GM12878 (cell line): ENCODE measurements around the gene MSH5. TPM values are rescaled to one million over a fixed set of nuclear protein-coding genes. Genes with fewer than 3 reads are reported as not detected.

Experiments
- ASH2L ChIP-seq: fragments of 300-600, 200-600 bp; sonication (generic); IDR thresholded peaks from 2 replicates; pipeline ENCODE4 v1.6.1; 2017; ENCODE audit warnings: low read depth, mild to moderate bottlenecking, borderline replicate concordance
- CEBPB ChIP-seq, 2 experiments: fragments of 150-350 bp in 1 of 2; IDR thresholded peaks; 2 replicates each; pipeline ENCODE4 v1.6.1; 2012 to 2014; ENCODE audit warnings: low read depth in 2 of 2, low read length in 2 of 2, borderline replicate concordance in 1 of 2, inconsistent platforms in 1 of 2
- ESRRA ChIP-seq: IDR thresholded peaks from 2 replicates; pipeline ENCODE4 v1.6.1; 2012; ENCODE audit warnings: mild to moderate bottlenecking, low read length, improper control_type of control experiment
- HDAC2 ChIP-seq: fragments of 200-600 bp; sonication (generic); IDR thresholded peaks from 2 replicates; pipeline ENCODE4 v1.6.1; 2017
- IRF4 ChIP-seq: IDR thresholded peaks from 2 replicates; pipeline ENCODE4 v1.6.1; 2011; ENCODE audit warnings: low read depth, low read length
- MEF2A ChIP-seq: IDR thresholded peaks from 2 replicates; pipeline ENCODE4 v1.6.1; 2011; ENCODE audit warnings: low read depth, mild to moderate bottlenecking, low read length, moderate library complexity; ENCODE audit not compliant: insufficient read depth
- MEF2B ChIP-seq: fragments of 450-650 bp; IDR thresholded peaks from 2 replicates; pipeline ENCODE4 v1.6.1; 2018; ENCODE audit warnings: mild to moderate bottlenecking, moderate library complexity; ENCODE audit not compliant: partially characterized antibody, poor library complexity, severe bottlenecking
- PML ChIP-seq: IDR thresholded peaks from 2 replicates; pipeline ENCODE4 v1.6.1; 2012; ENCODE audit warnings: low read length, inconsistent platforms
- POLR2AphosphoS5 ChIP-seq: IDR thresholded peaks from 2 replicates; pipeline ENCODE4 v1.6.1; 2011; ENCODE audit warnings: mild to moderate bottlenecking, low read length, inconsistent platforms
- RBBP5 ChIP-seq: fragments of 200-600 bp; sonication (generic); conservative IDR thresholded peaks from 2 replicates; pipeline ENCODE4 v1.6.1; 2016
- SRF ChIP-seq, 2 experiments: IDR thresholded peaks; 2 replicates each; pipeline ENCODE4 v1.6.1; 2011; ENCODE audit warnings: low read depth in 2 of 2, low read length in 2 of 2, mild to moderate bottlenecking in 1 of 2, moderate library complexity in 1 of 2
- STAT1 ChIP-seq: fragments of 450-650 bp; conservative IDR thresholded peaks from 2 replicates; pipeline ENCODE4 v1.6.1; 2014; ENCODE audit warnings: antibody characterized with exemption, mild to moderate bottlenecking
- STAT3 ChIP-seq: IDR thresholded peaks from 2 replicates; pipeline ENCODE4 v1.6.1; 2011; ENCODE audit warnings: low read depth, low read length, improper control_type of control experiment
- TARDBP ChIP-seq: IDR thresholded peaks from 2 replicates; pipeline ENCODE4 v1.6.1; 2016; ENCODE audit warnings: borderline replicate concordance
- TCF12 ChIP-seq: IDR thresholded peaks from 2 replicates; pipeline ENCODE4 v1.6.1; 2011; ENCODE audit warnings: low read depth, mild to moderate bottlenecking, low read length
- ZSCAN29 ChIP-seq: fragments of 450-650 bp; IDR thresholded peaks from 2 replicates; pipeline ENCODE4 v1.6.1; 2017; ENCODE audit warnings: mild to moderate bottlenecking, moderate library complexity
- polyA plus RNA-seq, 11 experiments: library from polyadenylated mRNA; depleted of rRNA in 4 of 11; unstranded in 6 of 11; stranded (reverse) in 5 of 11; fragments of >200 nt; fragmentation: Nextera tagmentation in 4 of 11; fragmentation: Illumina TruSeq in 1 of 11; extraction: Ambion mirVana in 4 of 11; extraction: Trizol in 1 of 11; gene quantifications; 1 replicate in 1 of 11; 2 replicates in 10 of 11; pipeline versions ENCODE4 v1.2.1 to v1.2.3, GENCODE V29; 2011 to 2016; ENCODE audit warnings: inconsistent platforms in 2 of 11, missing spikeins in 2 of 11, low read depth in 1 of 11
- total RNA-seq, 4 experiments: library from RNA; depleted of rRNA in 3 of 4; stranded (reverse); fragments of >200 nt in 3 of 4; fragmentation: Illumina TruSeq in 1 of 4; extraction: Trizol in 1 of 4; gene quantifications; 2 replicates each; pipeline versions ENCODE4 v1.2.1 to v1.2.3, GENCODE V29; 2013 to 2021
- TF ChIP-seq, protein P1 (sequence below): IDR thresholded peaks from 2 replicates; pipeline ENCODE4 v1.6.1; 2011; ENCODE audit warnings: borderline replicate concordance, low read depth, mild to moderate bottlenecking, moderate library complexity, mixed read lengths, low read length; ENCODE audit not compliant: insufficient read depth; ENCODE audit errors: extremely low read length
- TF ChIP-seq, protein P2 (sequence below): fragments of 450-650 bp; formaldehyde crosslinking; IDR thresholded peaks from 2 replicates; pipeline ENCODE4 v1.4.0; 2020; ENCODE audit warnings: mild to moderate bottlenecking, moderate library complexity
- TF ChIP-seq, protein P3 (sequence below): fragments of 450-650 bp; IDR thresholded peaks from 2 replicates; pipeline ENCODE4 v1.6.1; 2017; ENCODE audit warnings: low read depth, mild to moderate bottlenecking, moderate library complexity
- TF ChIP-seq, protein P4 (sequence below): fragments of 450-650 bp; IDR thresholded peaks from 2 replicates; pipeline ENCODE4 v1.6.1; 2017; ENCODE audit warnings: mild to moderate bottlenecking, moderate library complexity

Gene MSH5
- total and polyA plus RNA-seq, 10 of the 15 experiments (the other 5 are each of a cell fraction or from before 2014, with no cell fraction given): 9.1 to 52.7 (median 30.0) TPM

DNA sequence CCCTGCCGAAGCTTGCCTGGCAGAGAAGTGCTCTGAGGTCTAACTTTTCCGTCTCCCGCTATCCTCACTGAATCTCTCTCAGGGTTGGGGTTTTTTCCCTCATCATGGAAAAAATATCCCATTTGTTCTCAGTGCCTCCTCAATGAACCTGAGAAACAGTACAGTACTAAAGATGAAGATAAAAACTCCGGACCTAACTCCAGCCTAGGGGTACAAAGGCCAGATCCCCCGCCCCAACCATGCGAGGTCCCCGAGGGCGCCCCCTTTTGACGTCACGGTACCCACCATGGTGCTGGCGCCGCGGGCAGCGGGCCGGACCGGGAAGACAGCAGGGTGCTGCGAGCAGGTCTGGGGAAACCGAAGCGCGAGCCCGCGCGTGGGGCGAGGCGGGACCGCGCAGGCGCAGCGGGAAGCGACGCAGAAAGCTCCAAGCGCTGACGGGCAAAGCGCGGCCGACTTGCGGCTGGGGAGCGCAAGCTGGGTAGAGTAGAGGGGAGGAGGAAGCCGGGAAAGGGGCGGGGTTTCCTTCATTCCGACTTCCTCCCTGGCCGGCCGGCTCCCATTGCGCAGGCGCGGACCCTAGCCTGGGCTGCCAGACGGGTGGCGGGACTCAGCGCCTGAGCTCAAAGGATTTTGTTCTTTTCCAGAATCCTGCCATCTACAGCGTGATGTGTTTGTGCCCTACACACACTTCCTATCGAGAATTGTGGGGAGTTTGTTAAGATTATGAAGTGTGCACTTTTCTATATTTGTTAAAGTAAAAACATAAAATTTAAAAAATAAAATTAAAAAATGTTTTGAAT, 66.9 kb downstream of the MSH5 start, which contains the start of gene LSM2 (continued):
- no peak for TF ChIP-seq TARDBP
- 0 out of 4 replicates have a peak, but pooled peaks of 1 of the 2 experiments have one; percentile 32 for TF ChIP-seq SRF (IDR thresholded peaks at IDR 0.05; ENCODE audit: low read depth in 2 of 2, low read length in 2 of 2)
- TF ChIP-seq ESRRA: 0 out of 2 replicates have a peak, but pooled peaks have one; percentile 63
- TF ChIP-seq MEF2B: peak; percentile 30
- TF ChIP-seq CEBPB (IDR thresholded peaks at IDR 0.05; ENCODE audit: borderline replicate concordance in 1 of 2, low read depth in 2 of 2, low read length in 2 of 2): no peak
- TF ChIP-seq, protein P1, sequence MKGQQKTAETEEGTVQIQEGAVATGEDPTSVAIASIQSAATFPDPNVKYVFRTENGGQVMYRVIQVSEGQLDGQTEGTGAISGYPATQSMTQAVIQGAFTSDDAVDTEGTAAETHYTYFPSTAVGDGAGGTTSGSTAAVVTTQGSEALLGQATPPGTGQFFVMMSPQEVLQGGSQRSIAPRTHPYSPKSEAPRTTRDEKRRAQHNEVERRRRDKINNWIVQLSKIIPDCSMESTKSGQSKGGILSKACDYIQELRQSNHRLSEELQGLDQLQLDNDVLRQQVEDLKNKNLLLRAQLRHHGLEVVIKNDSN: no peak
- peak; percentile 88 for TF ChIP-seq PML
- TF ChIP-seq RBBP5: no peak
- TF ChIP-seq ASH2L: peak; percentile 38; the same call in 1 of the 2 replicates
- peak; percentile 91 for TF ChIP-seq POLR2AphosphoS5
- TF ChIP-seq, protein P2, sequence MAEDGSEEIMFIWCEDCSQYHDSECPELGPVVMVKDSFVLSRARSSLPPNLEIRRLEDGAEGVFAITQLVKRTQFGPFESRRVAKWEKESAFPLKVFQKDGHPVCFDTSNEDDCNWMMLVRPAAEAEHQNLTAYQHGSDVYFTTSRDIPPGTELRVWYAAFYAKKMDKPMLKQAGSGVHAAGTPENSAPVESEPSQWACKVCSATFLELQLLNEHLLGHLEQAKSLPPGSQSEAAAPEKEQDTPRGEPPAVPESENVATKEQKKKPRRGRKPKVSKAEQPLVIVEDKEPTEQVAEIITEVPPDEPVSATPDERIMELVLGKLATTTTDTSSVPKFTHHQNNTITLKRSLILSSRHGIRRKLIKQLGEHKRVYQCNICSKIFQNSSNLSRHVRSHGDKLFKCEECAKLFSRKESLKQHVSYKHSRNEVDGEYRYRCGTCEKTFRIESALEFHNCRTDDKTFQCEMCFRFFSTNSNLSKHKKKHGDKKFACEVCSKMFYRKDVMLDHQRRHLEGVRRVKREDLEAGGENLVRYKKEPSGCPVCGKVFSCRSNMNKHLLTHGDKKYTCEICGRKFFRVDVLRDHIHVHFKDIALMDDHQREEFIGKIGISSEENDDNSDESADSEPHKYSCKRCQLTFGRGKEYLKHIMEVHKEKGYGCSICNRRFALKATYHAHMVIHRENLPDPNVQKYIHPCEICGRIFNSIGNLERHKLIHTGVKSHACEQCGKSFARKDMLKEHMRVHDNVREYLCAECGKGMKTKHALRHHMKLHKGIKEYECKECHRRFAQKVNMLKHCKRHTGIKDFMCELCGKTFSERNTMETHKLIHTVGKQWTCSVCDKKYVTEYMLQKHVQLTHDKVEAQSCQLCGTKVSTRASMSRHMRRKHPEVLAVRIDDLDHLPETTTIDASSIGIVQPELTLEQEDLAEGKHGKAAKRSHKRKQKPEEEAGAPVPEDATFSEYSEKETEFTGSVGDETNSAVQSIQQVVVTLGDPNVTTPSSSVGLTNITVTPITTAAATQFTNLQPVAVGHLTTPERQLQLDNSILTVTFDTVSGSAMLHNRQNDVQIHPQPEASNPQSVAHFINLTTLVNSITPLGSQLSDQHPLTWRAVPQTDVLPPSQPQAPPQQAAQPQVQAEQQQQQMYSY: no peak
- TF ChIP-seq TCF12: peak; percentile 64; the same call in 1 of the 2 replicates
- no peak for TF ChIP-seq HDAC2
- TF ChIP-seq ZSCAN29: no peak
- no peak for TF ChIP-seq STAT3
- TF ChIP-seq STAT1: 0 out of 2 replicates have a peak, but pooled peaks have one; percentile 81
- TF ChIP-seq, protein P3, sequence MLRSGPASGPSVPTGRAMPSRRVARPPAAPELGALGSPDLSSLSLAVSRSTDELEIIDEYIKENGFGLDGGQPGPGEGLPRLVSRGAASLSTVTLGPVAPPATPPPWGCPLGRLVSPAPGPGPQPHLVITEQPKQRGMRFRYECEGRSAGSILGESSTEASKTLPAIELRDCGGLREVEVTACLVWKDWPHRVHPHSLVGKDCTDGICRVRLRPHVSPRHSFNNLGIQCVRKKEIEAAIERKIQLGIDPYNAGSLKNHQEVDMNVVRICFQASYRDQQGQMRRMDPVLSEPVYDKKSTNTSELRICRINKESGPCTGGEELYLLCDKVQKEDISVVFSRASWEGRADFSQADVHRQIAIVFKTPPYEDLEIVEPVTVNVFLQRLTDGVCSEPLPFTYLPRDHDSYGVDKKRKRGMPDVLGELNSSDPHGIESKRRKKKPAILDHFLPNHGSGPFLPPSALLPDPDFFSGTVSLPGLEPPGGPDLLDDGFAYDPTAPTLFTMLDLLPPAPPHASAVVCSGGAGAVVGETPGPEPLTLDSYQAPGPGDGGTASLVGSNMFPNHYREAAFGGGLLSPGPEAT: peak; percentile 79
- TF ChIP-seq, protein P4, sequence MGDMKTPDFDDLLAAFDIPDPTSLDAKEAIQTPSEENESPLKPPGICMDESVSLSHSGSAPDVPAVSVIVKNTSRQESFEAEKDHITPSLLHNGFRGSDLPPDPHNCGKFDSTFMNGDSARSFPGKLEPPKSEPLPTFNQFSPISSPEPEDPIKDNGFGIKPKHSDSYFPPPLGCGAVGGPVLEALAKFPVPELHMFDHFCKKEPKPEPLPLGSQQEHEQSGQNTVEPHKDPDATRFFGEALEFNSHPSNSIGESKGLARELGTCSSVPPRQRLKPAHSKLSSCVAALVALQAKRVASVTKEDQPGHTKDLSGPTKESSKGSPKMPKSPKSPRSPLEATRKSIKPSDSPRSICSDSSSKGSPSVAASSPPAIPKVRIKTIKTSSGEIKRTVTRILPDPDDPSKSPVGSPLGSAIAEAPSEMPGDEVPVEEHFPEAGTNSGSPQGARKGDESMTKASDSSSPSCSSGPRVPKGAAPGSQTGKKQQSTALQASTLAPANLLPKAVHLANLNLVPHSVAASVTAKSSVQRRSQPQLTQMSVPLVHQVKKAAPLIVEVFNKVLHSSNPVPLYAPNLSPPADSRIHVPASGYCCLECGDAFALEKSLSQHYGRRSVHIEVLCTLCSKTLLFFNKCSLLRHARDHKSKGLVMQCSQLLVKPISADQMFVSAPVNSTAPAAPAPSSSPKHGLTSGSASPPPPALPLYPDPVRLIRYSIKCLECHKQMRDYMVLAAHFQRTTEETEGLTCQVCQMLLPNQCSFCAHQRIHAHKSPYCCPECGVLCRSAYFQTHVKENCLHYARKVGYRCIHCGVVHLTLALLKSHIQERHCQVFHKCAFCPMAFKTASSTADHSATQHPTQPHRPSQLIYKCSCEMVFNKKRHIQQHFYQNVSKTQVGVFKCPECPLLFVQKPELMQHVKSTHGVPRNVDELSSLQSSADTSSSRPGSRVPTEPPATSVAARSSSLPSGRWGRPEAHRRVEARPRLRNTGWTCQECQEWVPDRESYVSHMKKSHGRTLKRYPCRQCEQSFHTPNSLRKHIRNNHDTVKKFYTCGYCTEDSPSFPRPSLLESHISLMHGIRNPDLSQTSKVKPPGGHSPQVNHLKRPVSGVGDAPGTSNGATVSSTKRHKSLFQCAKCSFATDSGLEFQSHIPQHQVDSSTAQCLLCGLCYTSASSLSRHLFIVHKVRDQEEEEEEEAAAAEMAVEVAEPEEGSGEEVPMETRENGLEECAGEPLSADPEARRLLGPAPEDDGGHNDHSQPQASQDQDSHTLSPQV: no peak
- no peak for TF ChIP-seq MEF2A
- no peak for TF ChIP-seq IRF4
